ENCODE data around the gene HS3ST4.

- TF ChIP-seq POLR2AphosphoS5 (IDR thresholded peaks at IDR 0.05) (no peak), POLR2A (IDR thresholded peaks at IDR 0.05) (no peak), CTCF (IDR thresholded peaks at IDR 0.05) (no peak), EP300 (IDR thresholded peaks at IDR 0.05) (no peak)
Observed at GRCh38 chr16:26169473-26169872, 477.7 kb downstream of the HS3ST4 start.

Measured in stomach (tissue), 4 donors.